IMR-90 (cell line): Measurements from ENCODE around the gene CTNND2.

ENCODE experiments used
- CEBPB ChIP-seq: IDR thresholded peaks from 2 replicates; pipeline ENCODE4 v1.6.1; 2012; ENCODE audit warnings: low read depth, low read length, improper control_type of control experiment
- MAZ ChIP-seq: IDR thresholded peaks from 2 replicates; pipeline ENCODE4 v1.6.1; 2012; ENCODE audit warnings: low read depth, mild to moderate bottlenecking, low read length, improper control_type of control experiment, moderate library complexity, borderline replicate concordance
- POLR2A ChIP-seq: IDR thresholded peaks from 2 replicates; pipeline ENCODE4 v1.6.1; 2012; ENCODE audit warnings: mild to moderate bottlenecking, low read depth, low read length
- TF ChIP-seq, protein P1 (sequence below): fragments of 150-350 bp; IDR thresholded peaks from 2 replicates; pipeline ENCODE4 v1.6.1; 2017; ENCODE audit warnings: mild to moderate bottlenecking, antibody characterized with exemption, low read length, low read depth
- TF ChIP-seq, protein P2 (sequence below): conservative IDR thresholded peaks from 2 replicates; pipeline ENCODE4 v1.5.1; 2012; ENCODE audit warnings: mild to moderate bottlenecking, low read depth, low read length, improper control_type of control experiment

DNA sequence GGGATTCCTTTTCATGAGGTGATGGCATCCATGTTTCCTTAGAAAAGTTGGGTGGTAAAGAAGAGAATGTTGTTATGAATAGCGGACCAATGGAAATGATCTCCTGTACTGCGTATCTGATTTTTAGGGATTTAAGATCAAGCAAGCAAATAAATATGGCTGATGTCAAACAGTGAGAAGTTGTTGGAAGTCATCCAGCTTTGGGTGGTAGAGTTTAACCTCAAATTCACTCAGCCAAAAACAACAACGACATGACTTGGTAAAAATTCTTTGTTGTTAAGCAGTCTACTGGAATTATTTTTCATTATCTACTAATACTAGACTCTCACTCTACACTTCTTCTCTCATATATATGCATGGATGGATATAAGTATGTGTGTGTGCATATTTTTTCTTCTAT lies 426.5 kb downstream of the CTNND2 start:
- TF ChIP-seq, protein P1, sequence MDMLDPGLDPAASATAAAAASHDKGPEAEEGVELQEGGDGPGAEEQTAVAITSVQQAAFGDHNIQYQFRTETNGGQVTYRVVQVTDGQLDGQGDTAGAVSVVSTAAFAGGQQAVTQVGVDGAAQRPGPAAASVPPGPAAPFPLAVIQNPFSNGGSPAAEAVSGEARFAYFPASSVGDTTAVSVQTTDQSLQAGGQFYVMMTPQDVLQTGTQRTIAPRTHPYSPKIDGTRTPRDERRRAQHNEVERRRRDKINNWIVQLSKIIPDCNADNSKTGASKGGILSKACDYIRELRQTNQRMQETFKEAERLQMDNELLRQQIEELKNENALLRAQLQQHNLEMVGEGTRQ = no peak
- TF ChIP-seq, protein P2, sequence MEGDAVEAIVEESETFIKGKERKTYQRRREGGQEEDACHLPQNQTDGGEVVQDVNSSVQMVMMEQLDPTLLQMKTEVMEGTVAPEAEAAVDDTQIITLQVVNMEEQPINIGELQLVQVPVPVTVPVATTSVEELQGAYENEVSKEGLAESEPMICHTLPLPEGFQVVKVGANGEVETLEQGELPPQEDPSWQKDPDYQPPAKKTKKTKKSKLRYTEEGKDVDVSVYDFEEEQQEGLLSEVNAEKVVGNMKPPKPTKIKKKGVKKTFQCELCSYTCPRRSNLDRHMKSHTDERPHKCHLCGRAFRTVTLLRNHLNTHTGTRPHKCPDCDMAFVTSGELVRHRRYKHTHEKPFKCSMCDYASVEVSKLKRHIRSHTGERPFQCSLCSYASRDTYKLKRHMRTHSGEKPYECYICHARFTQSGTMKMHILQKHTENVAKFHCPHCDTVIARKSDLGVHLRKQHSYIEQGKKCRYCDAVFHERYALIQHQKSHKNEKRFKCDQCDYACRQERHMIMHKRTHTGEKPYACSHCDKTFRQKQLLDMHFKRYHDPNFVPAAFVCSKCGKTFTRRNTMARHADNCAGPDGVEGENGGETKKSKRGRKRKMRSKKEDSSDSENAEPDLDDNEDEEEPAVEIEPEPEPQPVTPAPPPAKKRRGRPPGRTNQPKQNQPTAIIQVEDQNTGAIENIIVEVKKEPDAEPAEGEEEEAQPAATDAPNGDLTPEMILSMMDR = no peak
- TF ChIP-seq MAZ = no peak
- TF ChIP-seq POLR2A = no peak
- TF ChIP-seq CEBPB = no peak
